Brain microvascular endothelial cell (primary cell): ENCODE data around the gene FIBCD1.
A peak's percentile ranks its signal among the peaks of the same experiment; 100 is the strongest.

Experiments used
- DNase-seq: peaks from one replicate; pipeline ENCODE4 v3.0.0-alpha.2; 2020
- H3K27ac ChIP-seq: fragments of 250-450 bp; sonication (Bioruptor Pico); 2 replicates; pipeline ENCODE4 v1.5.1; 2020; ENCODE audit warnings: mild to moderate bottlenecking, moderate library complexity
- H3K27me3 ChIP-seq: fragments of 250-450 bp; sonication (Bioruptor Pico); replicated peaks from 2 replicates; pipeline ENCODE4 v1.5.1; 2020; ENCODE audit warnings: mild to moderate bottlenecking
- H3K36me3 ChIP-seq: fragments of 250-450 bp; sonication (Bioruptor Pico); replicated peaks from 2 replicates; pipeline ENCODE4 v1.5.1; 2020; ENCODE audit warnings: mild to moderate bottlenecking
- H3K4me3 ChIP-seq: 2 replicates; pipeline ENCODE4 v1.5.1; 2011; ENCODE audit warnings: low read depth, mild to moderate bottlenecking, control low read depth, low read length, moderate library complexity
- in situ Hi-C: cut with HindIII; loops from 2 replicates; pipeline ENCODE4 v1.10.0; 2017; ENCODE audit warnings: low sequenced_read_pairs, low pct_ligation_motif_present
- TF ChIP-seq, protein P1 (sequence below): IDR thresholded peaks from 2 replicates; pipeline ENCODE4 v1.5.1; 2011; ENCODE audit warnings: low read depth, mild to moderate bottlenecking, moderate library complexity, low read length, control low read depth, inconsistent platforms; ENCODE audit errors: missing control alignments

The FIBCD1 gene

DNA sequence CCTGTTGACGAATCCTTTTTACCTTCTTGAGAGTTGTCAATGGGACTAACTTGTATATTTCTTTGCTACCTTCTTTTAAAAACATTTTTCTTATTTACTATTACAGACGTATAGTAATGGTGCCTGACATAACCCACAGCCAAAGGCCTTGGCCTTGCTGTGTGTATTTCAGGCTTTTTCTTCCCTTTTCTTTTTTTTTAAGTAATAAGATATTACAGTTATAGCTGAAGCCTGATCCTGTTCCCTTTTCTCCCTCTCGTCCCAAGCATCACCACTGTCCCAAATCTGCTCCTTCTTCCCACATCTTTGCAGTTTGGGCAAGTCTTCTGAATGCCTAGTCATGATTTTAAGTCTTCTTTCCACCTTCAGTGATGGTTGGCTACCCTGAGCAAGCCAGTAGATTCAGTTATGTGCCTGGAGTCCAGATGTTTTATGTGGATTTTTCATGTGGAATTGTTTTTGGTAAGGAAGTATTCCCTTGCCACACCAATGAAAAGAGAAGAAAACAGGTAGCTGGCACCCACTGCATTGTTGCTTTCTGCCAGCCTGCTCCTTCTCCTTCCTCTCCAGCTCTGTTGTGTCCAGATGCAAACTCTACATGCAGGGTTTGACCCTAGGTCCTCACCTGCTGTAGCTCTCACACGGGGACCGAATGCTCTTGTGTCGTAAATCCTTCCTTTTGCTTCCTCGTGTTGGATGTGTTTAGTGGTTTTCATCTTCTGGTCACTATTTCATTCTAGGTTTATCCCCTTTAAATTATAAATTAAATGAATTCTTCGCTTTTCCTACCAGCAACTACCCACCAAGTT, 77.5 kb downstream of the FIBCD1 start:
- Histone ChIP-seq H3K27me3 (no peaks in the 10 kb centered on the region), H3K36me3 (peaks cover 72% of the 10 kb centered on the region), H3K27ac (peak overlapping the region; percentile 99), H3K4me3 (no peak overlapping the region)
- no peak for DNase-seq
- in situ Hi-C loops, result loop anchor here (25.0 kb wide), 1 partner anchor 149 kb away; no protein-coding TSS in a partner anchor
- TF ChIP-seq, protein P1, sequence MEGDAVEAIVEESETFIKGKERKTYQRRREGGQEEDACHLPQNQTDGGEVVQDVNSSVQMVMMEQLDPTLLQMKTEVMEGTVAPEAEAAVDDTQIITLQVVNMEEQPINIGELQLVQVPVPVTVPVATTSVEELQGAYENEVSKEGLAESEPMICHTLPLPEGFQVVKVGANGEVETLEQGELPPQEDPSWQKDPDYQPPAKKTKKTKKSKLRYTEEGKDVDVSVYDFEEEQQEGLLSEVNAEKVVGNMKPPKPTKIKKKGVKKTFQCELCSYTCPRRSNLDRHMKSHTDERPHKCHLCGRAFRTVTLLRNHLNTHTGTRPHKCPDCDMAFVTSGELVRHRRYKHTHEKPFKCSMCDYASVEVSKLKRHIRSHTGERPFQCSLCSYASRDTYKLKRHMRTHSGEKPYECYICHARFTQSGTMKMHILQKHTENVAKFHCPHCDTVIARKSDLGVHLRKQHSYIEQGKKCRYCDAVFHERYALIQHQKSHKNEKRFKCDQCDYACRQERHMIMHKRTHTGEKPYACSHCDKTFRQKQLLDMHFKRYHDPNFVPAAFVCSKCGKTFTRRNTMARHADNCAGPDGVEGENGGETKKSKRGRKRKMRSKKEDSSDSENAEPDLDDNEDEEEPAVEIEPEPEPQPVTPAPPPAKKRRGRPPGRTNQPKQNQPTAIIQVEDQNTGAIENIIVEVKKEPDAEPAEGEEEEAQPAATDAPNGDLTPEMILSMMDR, result no peak

DNA sequence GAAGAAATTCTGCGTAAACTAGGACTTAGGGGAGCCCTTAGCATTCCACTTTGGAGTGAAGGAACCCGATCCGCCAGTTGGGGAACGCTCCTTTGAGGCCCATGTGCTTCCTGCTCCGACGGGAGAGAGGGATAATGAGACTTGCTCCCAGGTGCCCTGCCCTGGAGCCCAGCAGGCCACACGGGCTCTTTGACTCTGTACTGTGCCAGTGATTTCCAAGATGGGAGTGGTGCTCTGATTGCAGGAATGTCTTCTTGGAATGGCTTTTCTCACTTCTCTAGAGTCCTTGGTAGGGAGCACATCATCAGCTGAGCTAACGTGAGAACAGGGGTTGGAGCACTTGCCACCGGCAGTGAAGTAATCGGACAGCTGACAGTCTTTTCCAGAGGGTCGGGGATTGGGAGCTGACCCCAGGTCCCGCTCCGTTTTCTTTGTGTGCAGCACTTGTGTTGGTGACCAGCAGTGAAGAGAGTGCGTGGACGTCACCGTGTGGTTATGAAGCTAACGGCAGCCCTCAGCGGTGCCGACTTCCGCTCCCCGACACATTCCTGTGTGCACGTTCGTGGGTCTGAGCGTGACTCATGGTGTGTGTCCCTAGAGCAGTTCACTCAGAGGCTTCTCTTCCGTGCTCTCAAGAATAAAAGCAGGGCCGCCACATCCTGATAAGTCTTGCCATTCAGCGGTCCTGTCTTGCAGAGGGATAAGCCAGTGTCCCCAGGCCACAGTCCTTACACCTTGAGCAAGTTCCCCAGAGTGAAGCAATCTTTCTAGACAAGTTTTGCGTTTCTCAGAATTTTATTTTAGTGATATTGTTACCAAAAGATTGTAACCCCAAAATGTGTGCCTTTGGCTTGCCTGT, 78.4 kb downstream of the FIBCD1 start:
- Histone ChIP-seq H3K4me3 (no peak overlapping the region), H3K36me3 (peaks cover 73% of the 10 kb centered on the region), H3K27me3 (no peaks in the 10 kb centered on the region), H3K27ac (peak overlapping the region; percentile 99)
- TF ChIP-seq, protein P1, result peak; percentile 45
- DNase-seq, result peak; percentile 100
- in situ Hi-C loops, result loop anchor here (25.0 kb wide), 1 partner anchor 148 kb away; no protein-coding TSS in a partner anchor

DNA sequence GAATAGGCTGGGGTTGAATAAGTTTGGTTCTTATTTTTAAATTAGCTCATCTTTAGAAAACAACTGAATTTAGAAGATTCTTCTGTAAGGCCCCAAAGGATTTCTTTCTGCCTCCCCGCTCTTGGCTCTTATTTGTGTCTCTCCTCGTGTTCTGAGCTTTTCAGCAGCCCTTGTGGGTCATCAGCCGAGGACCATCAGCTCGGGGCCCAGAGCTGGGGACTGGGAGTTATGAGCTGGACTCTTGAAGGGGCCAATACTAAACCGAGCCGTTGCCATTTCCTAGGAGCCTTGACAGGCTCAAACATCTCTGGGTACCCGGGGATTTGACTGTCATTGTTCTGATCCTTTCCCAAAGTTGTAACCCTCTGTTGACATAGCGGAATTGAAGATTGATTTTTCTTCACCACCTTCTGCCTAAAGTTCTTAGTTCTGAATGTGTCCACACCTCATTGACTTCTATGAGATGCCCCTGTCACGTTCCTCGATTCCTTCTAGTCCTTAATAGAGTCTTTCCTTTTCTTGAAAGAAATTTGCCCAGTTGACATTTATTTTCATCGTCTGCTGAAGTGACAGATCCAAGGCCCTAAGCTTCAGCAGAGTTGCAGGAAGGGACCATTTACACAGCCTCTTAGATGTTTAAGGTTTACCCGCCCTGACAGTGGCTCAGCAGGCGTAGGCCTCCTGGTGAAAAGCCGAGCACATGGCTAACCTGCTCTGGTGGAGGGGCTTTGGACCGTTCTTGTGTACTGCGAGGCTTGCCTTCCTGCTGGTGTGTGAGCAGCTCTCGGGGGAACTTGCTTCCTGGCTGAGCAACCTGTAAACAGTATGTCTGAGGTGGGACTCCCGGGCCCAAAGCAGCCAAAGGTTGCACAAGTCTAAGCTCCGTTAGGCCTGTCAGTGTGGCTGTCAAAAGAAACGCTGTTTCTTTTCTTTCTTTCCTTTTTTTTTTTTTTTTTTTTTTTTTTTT, 80.0 kb downstream of the FIBCD1 start:
- DNase-seq, result no peak
- peak overlapping the region; percentile 99 for H3K27ac ChIP-seq
- H3K4me3 ChIP-seq, result no peak overlapping the region
- TF ChIP-seq, protein P1, result no peak
- in situ Hi-C loops, result loop anchor here (25.0 kb wide), 1 partner anchor 147 kb away; no protein-coding TSS in a partner anchor
- no peaks in the 10 kb centered on the region for H3K27me3 ChIP-seq
- peaks cover 76% of the 10 kb centered on the region for H3K36me3 ChIP-seq

DNA sequence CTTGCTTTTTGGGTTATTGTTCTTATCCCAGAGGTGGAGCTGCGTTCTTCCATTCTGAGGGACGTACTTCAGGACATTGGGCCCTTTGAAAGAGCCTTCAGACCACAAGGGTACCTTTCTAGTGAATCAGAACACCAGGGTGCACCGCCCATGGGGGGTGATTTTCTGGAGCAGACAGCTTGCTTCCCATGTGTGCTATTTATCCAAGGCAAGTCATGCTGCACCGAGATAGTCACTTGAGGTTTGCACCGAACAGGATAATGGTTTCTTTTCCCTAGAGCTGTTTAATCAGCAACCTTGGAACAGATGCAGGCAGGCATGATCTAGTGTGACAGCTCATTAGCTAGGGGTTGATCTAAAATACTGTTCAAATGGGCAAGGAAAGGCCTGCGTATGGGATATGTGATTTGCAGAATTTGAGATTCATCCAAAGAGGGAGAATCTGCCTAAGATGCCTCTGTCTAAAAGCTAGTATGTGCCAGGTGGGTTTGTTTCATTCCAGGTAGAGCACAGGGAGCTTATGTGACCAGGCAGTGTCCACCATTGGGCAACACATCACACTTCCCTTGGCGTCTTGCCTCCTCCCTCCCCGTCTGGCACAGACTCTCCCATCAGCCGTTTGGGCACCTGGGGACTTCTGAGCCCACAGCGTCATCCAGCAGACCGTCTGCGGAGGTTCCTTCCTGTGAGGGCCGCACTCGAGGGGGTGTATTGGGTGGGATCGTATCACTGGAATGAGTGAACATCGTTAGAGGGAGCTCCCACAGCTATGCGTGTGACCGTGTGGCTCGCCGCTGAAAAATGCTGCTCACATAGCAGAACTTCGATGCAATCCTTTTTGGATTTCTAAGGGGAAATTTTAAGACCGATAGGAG, 80.9 kb downstream of the FIBCD1 start:
- in situ Hi-C loops, result loop anchor here (25.0 kb wide), 1 partner anchor 146 kb away; no protein-coding TSS in a partner anchor
- H3K27ac ChIP-seq, result peak overlapping the region; percentile 99
- H3K36me3 ChIP-seq, result peaks cover 74% of the 10 kb centered on the region
- H3K4me3 ChIP-seq, result no peak overlapping the region
- H3K27me3 ChIP-seq, result no peaks in the 10 kb centered on the region
- DNase-seq, result peak; percentile 95
- TF ChIP-seq, protein P1, result no peak

DNA sequence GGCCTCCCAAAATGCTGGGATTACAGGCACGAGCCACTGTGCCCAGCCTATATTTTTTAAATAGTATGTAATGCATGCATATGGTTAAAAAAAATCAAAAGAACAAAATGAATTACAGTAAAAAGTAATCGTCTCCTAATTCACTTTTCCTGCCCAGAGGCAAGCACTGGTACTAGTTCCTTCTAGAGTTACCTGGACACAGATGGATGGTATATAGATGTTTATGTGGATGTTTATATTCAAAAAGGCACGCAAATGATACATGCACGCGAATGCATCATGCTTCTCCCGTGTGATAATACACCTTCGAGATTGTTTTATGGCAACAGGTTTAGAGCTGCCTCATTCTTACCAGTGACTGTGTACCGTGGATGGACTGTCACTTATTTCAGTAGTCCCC, 82.6 kb downstream of the FIBCD1 start:
- Histone ChIP-seq H3K36me3 (peaks cover 59% of the 10 kb centered on the region), H3K27ac (peak overlapping the region; percentile 99), H3K4me3 (no peak overlapping the region), H3K27me3 (no peaks in the 10 kb centered on the region)
- no peak for DNase-seq
- in situ Hi-C loops, result loop anchor here (25.0 kb wide), 1 partner anchor 144 kb away; no protein-coding TSS in a partner anchor
- TF ChIP-seq, protein P1, result no peak
